AG09319 (cell line): ENCODE results near the gene TANC1.

Source experiments
- DNase-seq: peaks from one replicate; pipeline ENCODE4 v3.0.0-alpha.2; 2010; ENCODE audit warnings: low read depth; ENCODE audit errors: extremely low read depth
- CTCF ChIP-seq: IDR thresholded peaks from 2 replicates; pipeline ENCODE4 v1.5.1; 2011; ENCODE audit warnings: low read depth, mild to moderate bottlenecking, inconsistent platforms, low read length, moderate library complexity

TANC1 gene

GRCh38 chr2:159196393-159196925, 228.0 kb downstream of the TANC1 start:
- DNase-seq, result no peak
- TF ChIP-seq CTCF, result no peak

GRCh38 chr2:159199236-159199635, 230.8 kb downstream of the TANC1 start:
- DNase-seq, result no peak
- no peak for TF ChIP-seq CTCF

GRCh38 chr2:159199761-159200465, 231.5 kb downstream of the TANC1 start:
- TF ChIP-seq CTCF, result no peak
- DNase-seq, result no peak

- TF ChIP-seq CTCF, result no peak
- peak; percentile 25 for DNase-seq
These were observed 232.1 kb downstream of the TANC1 start for GRCh38 chr2:159200498-159200897.

- TF ChIP-seq CTCF, result no peak
- DNase-seq, result no peak
These were observed 233.1 kb downstream of the TANC1 start for GRCh38 chr2:159201360-159202063.

GRCh38 chr2:159202568-159203071, 234.2 kb downstream of the TANC1 start:
- peak; percentile 88 for DNase-seq
- TF ChIP-seq CTCF, result no peak; the same call in 1 of the 2 replicates

- DNase-seq, result no peak
- no peak for TF ChIP-seq CTCF
These were observed 236.1 kb downstream of the TANC1 start for GRCh38 chr2:159204381-159205144.
